VCaP (cell line): ENCODE data around the gene POLR3F.

Experiments
- H3K27ac ChIP-seq: fragments of 450-650 bp; 2 replicates; pipeline ENCODE4 v1.5.1; 2017
- CTCF ChIP-seq: fragments of 450-650 bp; conservative IDR thresholded peaks from 2 replicates; pipeline ENCODE4 v1.5.1; 2017; ENCODE audit warnings: mild to moderate bottlenecking, moderate library complexity

Gene POLR3F

GRCh38 chr20:18436847-18437246, 30.3 kb upstream of the POLR3F start:
- no peak overlapping the region for H3K27ac ChIP-seq
- TF ChIP-seq CTCF, result no peak

GRCh38 chr20:18440403-18440802, 26.8 kb upstream of the POLR3F start:
- no peak overlapping the region; the same call in 1 of the 2 replicates for H3K27ac ChIP-seq
- no peak for TF ChIP-seq CTCF

DNA sequence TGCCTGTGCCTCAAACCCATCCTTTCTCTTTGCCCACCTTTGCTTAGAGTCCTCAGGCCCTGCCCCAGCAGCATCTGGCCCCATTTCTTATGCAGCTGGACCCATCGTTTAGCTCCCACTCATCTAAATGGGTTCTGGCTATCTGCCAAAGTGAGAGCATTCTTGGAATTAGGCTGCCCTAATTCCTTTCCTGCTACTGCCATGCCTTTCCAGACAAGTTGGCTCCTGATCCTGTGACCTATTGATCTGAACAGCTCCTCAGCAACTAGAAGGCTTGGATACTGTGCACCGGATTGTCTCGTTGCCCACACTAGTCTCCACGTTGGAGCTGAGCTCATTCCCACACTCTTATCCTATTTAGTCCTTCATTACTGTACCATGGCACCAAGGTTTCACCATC, 23.3 kb upstream of the POLR3F start:
- TF ChIP-seq CTCF, result no peak

GRCh38 chr20:18456600-18456999, 10.6 kb upstream of the POLR3F start:
- H3K27ac ChIP-seq, result no peak overlapping the region
- TF ChIP-seq CTCF, result no peak

More for the DNA sequence above, 23.3 kb upstream of the POLR3F start:
- H3K27ac ChIP-seq, result peak overlapping the region; percentile 85

DNA sequence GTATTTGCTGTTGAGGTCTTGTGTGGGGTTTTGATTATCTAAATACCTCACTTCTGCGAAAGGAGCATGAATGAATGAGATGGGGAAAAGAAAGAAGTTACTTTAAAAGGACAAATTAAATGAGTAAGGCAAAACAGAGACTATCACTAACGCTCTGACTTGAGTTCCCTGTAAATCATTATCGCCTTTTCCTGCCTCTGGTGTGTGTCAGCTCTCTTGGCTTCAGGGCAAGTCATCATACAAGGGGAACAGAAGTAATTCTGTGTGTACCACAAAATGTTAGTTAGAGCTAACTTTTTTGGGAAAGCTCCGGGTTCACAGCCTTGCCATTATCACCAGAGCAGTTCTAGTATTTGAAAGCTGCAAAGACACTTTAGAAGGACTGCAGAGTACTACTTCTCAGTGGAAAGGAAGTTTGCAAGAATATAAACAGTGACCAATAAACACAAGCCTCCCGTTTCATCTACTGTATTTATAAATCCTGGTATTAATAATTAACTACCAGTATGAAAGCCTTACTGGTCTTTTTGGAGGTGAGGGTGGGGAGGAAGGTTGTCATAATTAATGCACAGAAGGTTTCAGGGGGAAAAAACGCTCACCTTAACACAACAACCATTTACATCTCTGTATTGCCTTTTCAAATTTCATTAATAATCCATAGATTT, 1.5 kb upstream of the POLR3F start:
- peak overlapping the region; percentile 95 for H3K27ac ChIP-seq
- no peak for TF ChIP-seq CTCF

DNA sequence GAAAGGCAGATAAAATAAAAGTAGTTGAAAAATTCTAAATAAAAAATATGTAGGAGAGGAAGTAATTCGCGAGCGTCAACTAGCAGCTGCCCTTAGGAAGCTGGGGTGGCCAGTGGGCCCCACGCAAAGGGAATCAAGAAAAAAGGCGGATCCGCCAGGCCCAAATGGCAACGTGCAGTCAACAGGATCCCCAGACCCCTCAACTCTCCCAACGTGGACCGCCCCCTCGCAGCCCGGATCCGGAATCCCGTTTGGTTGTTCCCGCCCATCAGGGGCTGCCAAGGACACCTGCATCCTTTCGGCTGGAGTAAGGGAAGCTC, 656 bp upstream of the POLR3F start:
- H3K27ac ChIP-seq, result peak overlapping the region; percentile 95
- TF ChIP-seq CTCF, result no peak

DNA sequence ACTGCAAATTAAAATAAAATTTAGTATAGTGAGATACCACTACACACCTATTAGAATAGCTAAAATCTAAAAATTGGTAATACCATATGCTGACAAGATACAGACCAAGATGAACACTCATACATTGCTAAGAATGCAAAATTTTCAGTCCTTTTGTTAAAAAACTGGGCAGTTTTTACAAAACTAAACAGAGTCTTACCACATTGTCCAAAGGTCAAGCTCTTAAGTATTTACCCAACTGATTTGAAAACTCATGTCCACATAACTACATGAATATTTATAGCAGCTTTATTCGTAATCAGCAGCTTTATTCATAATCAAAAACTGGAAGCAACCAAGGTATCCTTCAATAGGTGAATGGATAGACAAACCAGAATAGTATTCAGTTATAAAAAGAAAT, 10.0 kb downstream of the POLR3F start:
- H3K27ac ChIP-seq, result no peak overlapping the region
- TF ChIP-seq CTCF, result no peak
